ENCODE measurements around the gene CPNE2. TPM values are rescaled to one million over a fixed set of nuclear protein-coding genes. Genes with fewer than 3 reads are reported as not detected.

The CPNE2 gene
- total RNA-seq, 2 donors from 2014 or later, result 16.0 to 26.1 TPM

GRCh38 chr16:57178793-57179212, 86.4 kb downstream of the CPNE2 start:
- Histone ChIP-seq H3K9me3 (no peaks in the 10 kb centered on the region), H3K4me3 (no peak overlapping the region), H3K27ac (no peak overlapping the region), H3K36me3 (peaks cover 2% of the 10 kb centered on the region), H3K27me3 (no peaks in the 10 kb centered on the region), H3K4me1 (peaks cover 0 to 11% of the 10 kb centered on the region in 2 donors)
- DNase-seq (ENCODE audit: low spot score), result no peak
- no peak for TF ChIP-seq CTCF (IDR thresholded peaks at IDR 0.05)

GRCh38 chr16:57179215-57179828, 86.9 kb downstream of the CPNE2 start:
- peaks cover 0 to 11% of the 10 kb centered on the region in 2 donors for H3K4me1 ChIP-seq
- no peaks in the 10 kb centered on the region for H3K9me3 ChIP-seq
- DNase-seq (ENCODE audit: low spot score), result no peak
- H3K27me3 ChIP-seq, result no peaks in the 10 kb centered on the region
- no peaks in the 10 kb centered on the region for H3K36me3 ChIP-seq
- no peak overlapping the region for H3K4me3 ChIP-seq
- no peak for TF ChIP-seq CTCF (IDR thresholded peaks at IDR 0.05)
- H3K27ac ChIP-seq, result no peak overlapping the region

GRCh38 chr16:57184113-57184512, 91.7 kb downstream of the CPNE2 start:
- Histone ChIP-seq H3K27me3 (no peaks in the 10 kb centered on the region), H3K4me3 (no peak overlapping the region), H3K36me3 (no peaks in the 10 kb centered on the region), H3K4me1 (peaks cover 0 to 35% of the 10 kb centered on the region in 2 donors), H3K9me3 (no peaks in the 10 kb centered on the region), H3K27ac (no peak overlapping the region)
- no peak for TF ChIP-seq CTCF (IDR thresholded peaks at IDR 0.05)
- no peak for DNase-seq (ENCODE audit: low spot score)

- TF ChIP-seq CTCF (IDR thresholded peaks at IDR 0.05), result no peak
- H3K9me3 ChIP-seq, result no peaks in the 10 kb centered on the region
- peak overlapping the region; percentile 91 to 93 for H3K27ac ChIP-seq
- H3K27me3 ChIP-seq, result no peaks in the 10 kb centered on the region
- no peak for DNase-seq (ENCODE audit: low spot score)
- no peaks in the 10 kb centered on the region for H3K36me3 ChIP-seq
- H3K4me1 ChIP-seq, result peaks cover 0 to 27% of the 10 kb centered on the region in 2 donors
- peak overlapping the region; percentile 87 to 95 for H3K4me3 ChIP-seq
Observed at GRCh38 chr16:57184887-57185445, 92.6 kb downstream of the CPNE2 start.

GRCh38 chr16:57185446-57185944, 93.1 kb downstream of the CPNE2 start:
- H3K27me3 ChIP-seq, result no peaks in the 10 kb centered on the region
- peak overlapping the region; percentile 91 to 93 for H3K27ac ChIP-seq
- TF ChIP-seq CTCF (IDR thresholded peaks at IDR 0.05), result no peak
- no peaks in the 10 kb centered on the region for H3K9me3 ChIP-seq
- peaks cover 0 to 26% of the 10 kb centered on the region in 2 donors for H3K4me1 ChIP-seq
- peak; percentile 71 for DNase-seq (ENCODE audit: low spot score)
- peak overlapping the region; percentile 87 to 95 for H3K4me3 ChIP-seq
- H3K36me3 ChIP-seq, result no peaks in the 10 kb centered on the region

All from right atrium auricular region (tissue), 2 donors.